Iris pigment epithelial cell (primary cell): ENCODE results near the gene DOLPP1.
A peak's percentile ranks its signal among the peaks of the same experiment; 100 is the strongest.

Source experiments
- DNase-seq: peaks from one replicate; pipeline ENCODE4 v3.0.0-alpha.2; 2011; ENCODE audit warnings: low read depth

Gene DOLPP1

GRCh38 chr9:129064499-129064908, 16.4 kb upstream of the DOLPP1 start:
- no peak for DNase-seq

GRCh38 chr9:129068110-129068509, 12.8 kb upstream of the DOLPP1 start:
- no peak for DNase-seq

GRCh38 chr9:129068990-129069861, 11.7 kb upstream of the DOLPP1 start:
- no peak for DNase-seq

GRCh38 chr9:129069862-129070641, 10.9 kb upstream of the DOLPP1 start:
- DNase-seq = no peak

GRCh38 chr9:129070696-129071525, 10.0 kb upstream of the DOLPP1 start:
- DNase-seq = no peak

GRCh38 chr9:129071526-129072126, 9.3 kb upstream of the DOLPP1 start:
- DNase-seq = no peak

- DNase-seq = no peak
These were observed 8.7 kb upstream of the DOLPP1 start for GRCh38 chr9:129072171-129072570.

GRCh38 chr9:129073404-129073803, 7.5 kb upstream of the DOLPP1 start:
- no peak for DNase-seq

- DNase-seq = no peak
These were observed 6.8 kb upstream of the DOLPP1 start for GRCh38 chr9:129074106-129074505.

- no peak for DNase-seq
These were observed 4.8 kb upstream of the DOLPP1 start for GRCh38 chr9:129075996-129076639.

GRCh38 chr9:129076640-129077037, 4.3 kb upstream of the DOLPP1 start:
- DNase-seq = no peak

- DNase-seq = no peak
These were observed 3.7 kb upstream of the DOLPP1 start for GRCh38 chr9:129077236-129077635.

- no peak for DNase-seq
These were observed 2.0 kb upstream of the DOLPP1 start for GRCh38 chr9:129078691-129079503.

GRCh38 chr9:129079829-129080228, 1.1 kb upstream of the DOLPP1 start:
- DNase-seq = no peak

- DNase-seq = no peak
These were observed 662 bp upstream of the DOLPP1 start for GRCh38 chr9:129080298-129080600.

- DNase-seq = peak; percentile 34
These were observed 535 bp downstream of the DOLPP1 start for GRCh38 chr9:129081388-129081904.

- DNase-seq = no peak
These were observed 3.2 kb downstream of the DOLPP1 start for GRCh38 chr9:129084087-129084486.

- no peak for DNase-seq
These were observed 8.3 kb downstream of the DOLPP1 start for GRCh38 chr9:129089246-129089645.

- DNase-seq = no peak
These were observed 12.9 kb downstream of the DOLPP1 start for GRCh38 chr9:129093602-129094386.
